CD4-positive, alpha-beta T cell treated with Interferon alpha-2 for 1 hour (primary cell): Measurements from ENCODE around the gene LAMA4.

Experiments used
- DNase-seq, 2 donors: peaks; one replicate each; pipeline ENCODE4 v3.0.0-alpha.2; 2020 to 2022

Gene LAMA4

DNA sequence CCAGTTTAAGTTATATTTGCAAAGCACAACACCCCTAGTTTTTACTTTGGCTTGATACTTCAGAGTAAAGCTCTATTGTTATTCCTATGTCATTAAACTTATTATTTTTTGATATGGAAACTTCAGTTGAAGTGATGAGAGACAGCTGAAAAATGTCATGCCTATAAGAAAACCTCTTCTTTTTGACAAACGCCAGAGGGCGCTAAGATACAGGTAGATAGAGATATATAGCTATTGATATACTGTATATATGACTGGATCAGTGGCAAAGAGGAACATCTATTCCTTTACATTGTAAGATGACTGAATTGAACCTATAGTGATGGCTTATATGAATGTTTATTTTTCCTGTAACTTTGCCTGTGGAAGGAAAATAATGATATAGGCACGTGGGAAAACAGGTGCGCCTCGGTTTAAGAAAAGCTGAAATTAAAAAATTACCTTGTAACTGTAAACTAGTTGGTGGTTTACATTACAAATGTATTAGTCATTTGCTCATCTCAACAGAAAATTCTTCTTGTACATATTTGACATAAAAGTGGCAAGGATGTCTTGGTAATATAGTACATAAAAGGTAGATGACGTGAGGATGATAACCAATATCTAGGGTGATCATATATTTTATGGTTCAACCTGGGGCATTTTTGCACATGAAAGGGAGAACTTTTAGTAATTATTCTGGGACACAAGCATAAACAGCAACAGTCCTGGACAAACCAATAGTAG, 74.1 kb downstream of the LAMA4 start:
- DNase-seq: peak; percentile 55 to 77

DNA sequence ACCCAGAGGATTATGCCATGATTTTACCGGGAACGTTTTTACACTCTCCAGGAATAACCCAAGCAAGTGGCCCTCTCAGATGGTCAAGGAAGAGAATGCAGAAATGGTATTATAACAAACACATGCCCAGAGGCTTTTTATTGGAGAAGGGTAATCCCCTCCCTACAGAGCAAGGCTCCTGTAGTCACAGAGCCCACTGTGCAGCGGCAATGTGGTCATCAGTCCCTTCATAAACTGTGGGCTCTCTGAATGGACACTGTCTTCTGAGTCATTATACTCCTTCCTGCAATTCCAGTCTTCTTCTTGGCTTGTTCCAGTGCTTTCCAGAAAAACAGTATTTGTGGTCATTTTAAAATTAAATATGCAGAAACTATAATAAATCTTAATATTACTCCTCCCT, 74.7 kb downstream of the LAMA4 start:
- no peak for DNase-seq

DNA sequence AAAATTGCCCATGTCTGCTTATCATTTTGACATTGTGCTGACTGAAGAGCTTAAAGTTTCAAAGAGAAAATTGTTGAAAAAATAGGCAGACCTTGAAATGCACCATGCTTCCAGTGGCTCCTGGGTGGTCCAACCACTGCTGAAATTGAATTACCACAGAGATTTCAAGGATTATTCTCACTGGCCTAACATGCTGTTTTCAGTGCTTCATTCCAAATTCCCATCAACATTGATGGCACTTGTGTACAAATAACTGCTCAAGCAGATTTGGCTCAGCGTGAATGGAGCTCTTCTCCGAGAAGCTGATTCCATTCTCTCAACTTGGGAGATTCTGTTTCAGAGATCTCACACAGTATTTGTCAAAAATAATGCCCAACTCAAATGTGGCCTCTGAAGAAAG, 75.5 kb downstream of the LAMA4 start:
- DNase-seq: no peak

DNA sequence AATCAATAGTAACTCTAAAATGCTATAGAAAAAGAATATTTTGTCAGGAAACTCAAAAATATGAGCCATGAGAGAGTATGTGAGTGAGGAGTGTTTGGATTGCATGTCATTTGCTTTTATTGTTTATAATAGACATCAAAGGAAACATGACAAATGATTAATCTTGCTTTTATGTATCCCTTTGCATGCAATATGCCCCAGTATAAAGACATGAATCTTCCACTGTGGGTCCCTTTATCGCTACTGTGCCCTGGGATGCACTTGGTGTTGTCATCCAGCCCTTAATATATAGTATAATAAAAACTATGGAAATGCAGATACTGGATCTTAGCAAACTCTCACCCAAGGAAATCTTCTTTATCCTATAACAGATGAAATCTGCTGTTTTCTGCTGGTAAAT, 77.3 kb downstream of the LAMA4 start:
- no peak for DNase-seq

DNA sequence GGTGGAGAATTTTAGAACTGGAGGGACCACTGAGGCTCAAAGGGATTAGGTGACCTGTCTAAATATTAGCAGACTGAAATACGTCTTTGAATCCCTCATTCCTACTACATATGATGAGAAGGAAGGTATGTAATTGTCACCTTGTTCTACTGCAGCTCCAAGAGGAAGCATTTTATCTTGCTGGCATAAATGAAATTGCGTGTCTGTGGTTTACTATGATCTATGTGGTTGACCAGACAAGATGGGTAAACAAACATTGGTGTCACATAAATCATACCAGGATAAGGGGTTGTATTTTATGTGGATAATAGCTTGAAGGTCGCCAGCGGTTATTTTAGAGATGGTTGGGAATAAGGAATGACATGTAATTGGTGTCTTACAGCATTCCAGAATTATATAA, 78.2 kb downstream of the LAMA4 start:
- no peak for DNase-seq

DNA sequence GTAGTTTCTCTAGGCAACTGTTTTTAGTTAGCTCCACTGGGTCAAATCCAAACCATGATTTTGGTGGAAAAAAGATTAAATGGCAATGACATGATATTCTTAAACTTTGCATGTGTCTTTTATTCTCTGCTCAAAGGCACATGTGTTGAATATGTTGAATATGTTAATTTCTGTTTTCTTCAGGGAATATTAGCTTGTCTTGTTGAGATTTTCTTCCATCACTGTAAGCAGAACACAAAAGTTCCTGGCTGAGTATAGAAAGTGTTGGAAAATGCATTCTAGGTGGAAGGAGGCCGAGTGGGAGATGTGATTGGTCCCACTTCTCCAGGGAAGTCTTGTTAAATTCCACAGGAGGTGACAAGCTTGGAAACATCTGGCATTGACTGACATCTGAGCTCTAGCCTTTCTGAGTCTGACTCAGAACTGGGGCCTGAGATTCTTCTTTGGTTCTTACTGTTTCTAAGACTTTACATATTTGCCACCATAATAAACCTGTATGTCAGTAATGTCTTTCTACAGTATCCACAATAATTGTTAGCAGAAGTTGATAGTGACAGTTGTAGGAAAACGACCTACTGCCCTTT, 81.1 kb downstream of the LAMA4 start:
- no peak for DNase-seq

DNA sequence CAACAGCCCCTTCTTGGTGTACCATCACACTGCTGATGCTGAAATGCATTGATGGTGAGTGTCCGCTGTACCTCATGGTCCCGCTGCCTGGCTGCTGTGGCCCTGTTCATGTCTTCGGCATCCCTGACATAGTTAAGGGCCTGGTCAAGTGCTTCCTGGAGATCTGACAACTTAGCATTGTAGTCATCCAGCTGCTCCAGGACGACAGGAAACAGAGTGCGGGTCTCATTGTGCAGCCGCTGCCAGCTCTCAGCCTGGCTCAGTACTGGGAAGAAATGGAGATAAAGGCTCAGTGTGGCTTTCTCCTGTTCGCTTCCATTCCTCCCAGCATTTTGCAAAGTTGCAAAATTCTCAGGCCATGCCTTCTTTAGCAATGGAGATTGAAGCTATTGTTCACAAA, 81.8 kb downstream of the LAMA4 start:
- DNase-seq: no peak

DNA sequence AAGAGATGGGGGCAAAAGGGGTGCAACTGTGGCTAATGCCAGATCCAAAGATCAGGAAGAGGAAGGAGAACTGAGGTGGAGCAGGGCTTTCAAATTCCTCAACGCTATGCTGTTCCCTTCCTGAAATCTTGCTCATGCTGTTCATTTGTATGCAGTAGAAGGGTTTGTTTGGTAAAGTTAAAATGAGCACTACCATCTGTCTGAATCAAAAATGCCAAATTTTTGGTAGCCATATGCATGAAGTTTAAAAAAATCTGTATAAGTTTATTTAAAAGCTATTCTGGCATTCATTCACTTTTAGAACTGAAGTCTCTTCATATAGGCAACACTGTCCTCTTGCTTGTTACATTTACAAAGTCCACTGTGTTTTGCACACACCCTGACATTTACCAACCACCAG, 84.8 kb downstream of the LAMA4 start:
- no peak for DNase-seq

DNA sequence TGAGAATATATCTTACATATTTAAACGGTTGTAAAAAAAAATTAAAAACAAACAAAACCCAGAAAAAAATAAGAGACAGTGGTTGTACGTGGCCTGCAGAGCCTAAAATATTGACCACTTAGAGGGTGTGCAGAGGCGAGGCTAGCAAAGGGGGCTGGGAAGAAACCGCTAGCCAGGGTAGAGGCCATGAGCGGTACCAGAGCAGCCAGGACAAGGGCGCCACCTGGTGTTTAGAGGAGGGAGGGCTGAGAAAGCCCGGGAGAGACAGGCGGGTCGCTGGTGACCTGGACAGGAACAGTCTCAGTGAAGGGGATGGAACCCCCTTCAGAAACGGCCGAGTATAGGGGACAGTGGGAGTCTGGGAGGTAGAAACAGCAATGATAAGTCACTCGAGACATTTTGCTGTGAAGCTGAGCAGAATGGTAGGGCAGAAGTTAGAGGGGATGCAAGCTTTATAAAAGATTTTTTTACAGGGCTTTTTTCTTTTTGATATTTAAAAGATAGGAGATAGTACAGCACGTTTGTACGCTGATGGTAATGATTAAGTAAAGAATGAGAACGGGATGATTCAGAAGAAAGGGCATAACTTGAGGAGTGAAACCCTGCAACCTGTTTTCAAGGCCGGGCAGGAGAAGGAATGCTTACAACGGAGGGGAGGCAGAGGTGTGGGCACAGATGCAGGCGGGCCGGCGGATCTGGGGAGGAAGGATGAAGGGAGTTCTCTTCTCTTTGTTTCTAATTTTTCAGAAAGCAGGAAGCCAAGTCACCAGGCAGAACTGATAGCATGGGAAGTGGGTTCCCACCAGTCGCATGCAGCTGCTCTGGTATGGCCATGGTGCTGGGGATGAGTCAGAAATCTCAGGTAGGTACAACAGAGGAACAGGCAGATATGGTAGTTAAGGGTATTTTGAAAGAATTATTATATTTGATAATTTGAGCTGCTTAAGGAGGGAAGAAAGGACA, 90.8 kb downstream of the LAMA4 start:
- peak; percentile 62 to 75 for DNase-seq

DNA sequence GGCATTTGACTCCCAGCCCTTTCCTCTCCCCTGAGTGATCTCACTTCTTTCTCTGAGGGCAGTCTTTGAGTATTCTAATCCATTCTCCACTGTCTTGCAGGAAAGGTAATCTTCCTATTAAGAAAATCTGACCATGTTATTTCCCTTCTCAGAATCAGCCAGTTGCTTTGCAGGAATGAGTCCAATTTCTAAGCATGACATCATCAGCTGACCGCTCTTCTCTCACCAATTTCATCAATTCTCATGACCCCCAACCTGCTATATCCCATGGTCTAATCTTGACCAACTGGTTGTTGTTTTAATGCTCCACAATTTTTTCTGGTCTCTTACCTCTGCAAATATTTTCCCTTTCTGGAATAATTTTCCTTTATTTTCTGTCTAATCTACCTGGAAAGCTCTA, 93.6 kb downstream of the LAMA4 start:
- DNase-seq: no peak

DNA sequence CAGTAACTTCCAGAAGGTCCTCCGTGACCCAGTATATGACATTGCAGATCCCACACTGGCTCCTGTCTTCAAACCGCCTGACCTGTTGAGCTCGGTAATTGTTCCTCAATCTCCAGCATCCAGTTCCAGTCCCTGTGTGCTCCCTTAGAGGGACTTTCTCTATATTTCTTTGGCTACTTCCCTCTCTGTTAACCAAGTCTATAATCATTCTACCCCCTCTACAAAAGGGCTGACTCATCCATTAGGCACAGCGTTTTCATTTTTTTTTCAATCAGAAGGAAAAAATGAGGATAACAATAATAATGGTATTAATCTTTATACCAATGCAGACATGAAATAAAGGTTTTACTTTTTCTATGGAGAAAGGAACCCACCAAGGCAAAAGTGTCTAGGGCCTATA, 97.7 kb downstream of the LAMA4 start:
- no peak for DNase-seq

DNA sequence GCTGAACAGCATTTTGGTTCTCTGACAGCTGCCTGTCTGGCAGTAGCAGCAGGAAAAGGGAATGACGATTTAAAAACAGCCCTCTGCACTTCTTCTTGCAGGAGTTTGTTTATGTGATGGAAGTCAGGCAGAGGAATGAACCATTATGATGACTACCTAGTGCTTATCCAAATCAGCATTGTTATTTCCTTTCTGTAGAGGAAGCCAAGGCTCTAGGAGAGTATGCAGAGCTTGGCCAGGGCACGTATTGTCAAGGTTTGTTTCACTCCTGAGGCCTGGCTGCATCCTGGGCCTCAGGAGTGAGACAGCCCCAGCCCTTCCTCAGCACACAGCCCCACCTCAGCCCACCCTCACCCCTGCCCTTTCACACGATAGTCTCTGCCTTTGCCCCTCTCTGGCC, 98.5 kb downstream of the LAMA4 start:
- no peak for DNase-seq

DNA sequence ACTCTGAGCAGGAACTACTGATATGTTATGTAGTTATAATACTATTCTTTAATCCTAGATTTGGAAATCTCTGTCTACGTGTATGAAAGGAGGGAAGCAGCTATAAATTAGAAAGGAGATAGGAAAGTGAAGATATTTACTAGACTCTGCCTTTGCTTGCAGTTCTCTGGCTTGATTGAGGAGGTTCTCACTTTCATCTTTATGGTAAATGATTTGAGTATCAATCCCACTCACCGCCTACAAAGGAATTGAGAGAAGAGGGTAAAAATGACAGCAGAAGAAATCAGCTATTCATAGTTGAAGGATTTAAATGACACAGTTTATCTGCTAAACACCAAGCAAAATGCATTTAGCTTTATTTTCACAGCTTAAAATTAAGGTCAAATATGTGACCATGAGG, 99.7 kb downstream of the LAMA4 start:
- DNase-seq: no peak

DNA sequence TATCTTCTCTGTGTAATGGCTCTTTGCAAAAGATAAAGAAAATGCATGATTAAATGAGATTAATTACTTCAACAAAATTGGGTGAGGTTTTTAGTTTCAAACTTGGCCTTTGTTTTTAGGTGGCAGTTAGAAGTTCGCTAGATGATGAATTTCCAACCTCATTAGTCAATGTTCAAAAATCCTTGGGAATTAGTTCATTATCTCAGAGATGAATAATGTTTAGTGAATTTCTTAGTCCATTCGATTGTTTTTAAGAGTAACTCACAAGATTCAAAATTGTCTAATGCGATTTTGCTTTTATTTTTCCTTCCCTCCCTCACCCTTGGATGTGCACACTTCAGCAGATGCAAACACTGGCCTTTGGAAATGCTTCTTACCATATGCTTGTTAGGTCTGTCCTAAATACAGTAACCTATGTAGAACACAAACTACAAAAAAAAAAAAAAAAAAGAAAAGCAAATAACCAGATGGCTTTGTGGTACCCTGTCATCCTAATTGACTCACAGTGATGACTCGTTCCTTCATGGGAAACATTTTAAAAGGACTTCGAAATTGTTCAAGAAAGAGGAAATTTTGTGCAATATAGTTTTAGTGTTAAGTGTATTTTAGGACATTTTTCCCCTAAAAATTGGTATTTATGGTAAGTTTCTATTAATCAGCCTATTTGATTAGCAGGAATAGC, 100.3 kb downstream of the LAMA4 start:
- DNase-seq: no peak

DNA sequence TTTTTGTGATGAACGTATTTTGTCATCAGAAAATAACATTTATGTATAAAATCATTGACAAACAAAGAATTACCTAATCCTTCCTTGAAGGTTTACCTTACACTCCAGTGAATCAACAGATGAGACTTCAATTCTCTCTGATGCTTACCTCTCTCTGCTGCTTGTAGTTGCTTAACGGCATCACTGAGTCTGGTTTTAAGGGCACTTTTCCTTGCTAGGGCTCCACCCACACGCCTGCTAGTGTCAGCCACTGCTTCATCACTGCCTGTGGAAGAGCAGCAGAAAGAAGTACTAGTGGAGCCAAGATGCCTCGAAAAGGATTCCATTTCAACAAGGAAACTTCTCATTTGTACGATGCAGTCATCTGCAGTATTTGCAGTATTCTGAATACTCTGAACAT, 104.0 kb downstream of the LAMA4 start:
- DNase-seq: no peak

DNA sequence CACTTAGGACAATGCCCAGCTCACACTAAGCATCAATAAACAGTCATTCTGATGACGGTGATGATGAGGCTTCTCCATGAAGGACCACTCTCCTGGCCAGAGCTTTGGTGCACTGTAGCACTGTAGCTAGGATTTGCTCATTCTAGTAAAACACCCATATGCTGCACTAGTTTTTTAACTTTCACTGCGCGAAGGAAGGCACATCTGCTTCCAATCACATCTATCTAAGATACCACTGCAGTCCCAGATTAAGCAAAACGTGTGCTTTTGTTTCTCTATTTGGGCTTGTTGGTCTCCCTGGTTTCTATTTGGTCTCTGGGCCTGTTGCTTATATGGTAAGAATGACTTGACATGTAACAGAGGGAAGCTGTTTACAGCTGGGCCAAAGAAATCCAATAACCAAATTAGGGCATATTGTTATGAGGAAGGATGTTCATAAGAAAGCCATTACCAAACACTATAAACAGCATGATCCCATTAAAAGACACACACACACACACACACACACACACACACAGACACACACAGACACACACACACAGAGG, 104.6 kb downstream of the LAMA4 start:
- DNase-seq: no peak

DNA sequence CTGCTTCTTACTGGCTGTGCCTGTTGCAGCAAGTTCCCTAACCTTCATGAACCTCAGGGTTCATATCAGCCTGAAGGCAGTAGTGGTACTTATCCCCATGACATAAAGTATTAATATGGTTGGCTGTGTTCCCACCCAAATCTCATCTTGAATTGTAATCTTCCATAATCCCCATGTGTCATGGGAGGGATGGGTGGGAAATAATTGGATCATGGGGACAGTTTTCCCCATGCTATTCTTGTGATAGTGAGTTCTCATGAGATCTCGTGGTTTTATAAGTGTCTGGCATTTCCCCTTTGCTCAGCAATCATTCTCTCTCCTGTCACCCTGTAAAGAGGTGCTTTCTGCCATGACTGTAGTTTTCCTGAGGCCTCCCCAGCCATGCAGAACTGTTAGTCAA, 105.1 kb downstream of the LAMA4 start:
- no peak for DNase-seq

DNA sequence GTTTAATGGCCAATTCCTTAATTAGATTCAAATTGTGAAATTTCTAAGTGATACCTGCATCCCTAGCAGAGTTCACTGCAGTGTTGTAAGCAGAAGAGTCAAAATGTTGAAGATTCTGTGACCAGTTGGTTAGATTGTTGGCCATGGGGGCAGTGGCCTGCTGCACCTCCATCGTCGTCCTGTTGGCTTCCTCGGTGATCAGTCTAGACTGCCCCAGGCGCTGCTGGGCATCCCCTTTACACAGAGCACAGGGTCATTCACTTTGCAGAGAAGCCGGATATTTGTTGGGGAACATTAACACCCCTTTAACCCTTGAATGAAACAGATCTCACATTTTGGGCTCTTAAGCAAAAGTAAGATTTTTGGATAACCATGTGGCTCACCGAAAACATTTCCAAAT, 106.3 kb downstream of the LAMA4 start:
- DNase-seq: no peak

DNA sequence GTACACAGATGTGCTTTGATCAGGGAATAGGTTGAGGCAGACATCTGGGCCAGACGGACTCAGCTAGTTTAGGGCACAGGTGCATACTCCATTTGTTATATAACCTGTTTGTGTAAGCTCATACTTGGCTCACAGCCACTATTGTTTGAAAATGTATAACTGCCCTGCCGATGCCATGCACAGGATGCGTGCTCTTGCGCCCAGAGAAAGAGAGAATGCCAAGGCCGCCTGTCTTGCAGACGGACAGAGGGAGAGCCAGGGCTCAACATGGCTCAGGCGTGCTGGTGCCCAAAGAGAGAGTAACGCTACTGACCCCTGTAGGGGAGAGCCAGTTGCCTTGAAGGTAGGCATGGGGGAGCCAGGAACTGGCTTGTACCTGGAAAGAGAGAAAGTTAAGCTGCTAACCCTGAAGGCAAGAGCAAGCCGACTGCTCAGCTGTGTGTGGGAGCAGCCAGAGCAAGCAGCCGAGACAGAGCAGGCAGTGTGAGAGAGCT, 109.2 kb downstream of the LAMA4 start:
- DNase-seq: no peak

DNA sequence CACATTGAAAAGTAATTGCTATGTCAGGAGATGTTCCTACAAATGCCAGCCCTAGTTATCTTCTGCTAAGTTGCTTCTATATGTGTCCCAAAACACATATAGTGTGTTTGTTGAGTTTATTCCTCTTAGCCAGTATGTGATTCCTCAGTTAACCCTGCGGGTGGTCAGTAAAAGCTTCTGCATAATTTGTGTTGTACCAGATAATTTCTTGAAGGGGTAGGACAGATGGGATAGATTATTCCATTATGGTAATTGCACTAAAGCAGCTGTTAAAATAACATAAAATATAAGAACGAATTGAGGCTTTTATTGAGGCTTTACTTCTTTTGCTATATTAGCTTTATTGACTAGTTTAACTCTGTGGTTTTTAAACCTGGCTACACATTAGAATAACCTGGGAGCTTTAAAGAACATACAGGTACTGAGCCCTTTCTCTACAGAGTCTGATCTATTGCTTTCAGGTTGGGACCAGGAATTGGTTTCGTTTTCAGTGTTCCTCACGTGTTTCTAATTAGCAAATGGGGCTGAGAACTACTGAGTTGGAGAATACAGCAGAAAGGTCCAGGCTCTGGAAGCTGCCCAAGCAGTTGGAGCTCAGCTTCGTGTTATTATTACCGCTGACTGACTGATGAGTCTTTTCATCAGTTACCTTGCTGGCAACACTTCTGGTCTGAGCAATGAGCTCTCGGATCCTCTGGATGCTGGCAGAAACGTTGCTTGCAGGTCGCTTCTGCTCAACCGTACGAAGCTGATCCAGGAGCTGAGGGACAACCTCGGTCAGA, 110.0 kb downstream of the LAMA4 start:
- DNase-seq: no peak

DNA sequence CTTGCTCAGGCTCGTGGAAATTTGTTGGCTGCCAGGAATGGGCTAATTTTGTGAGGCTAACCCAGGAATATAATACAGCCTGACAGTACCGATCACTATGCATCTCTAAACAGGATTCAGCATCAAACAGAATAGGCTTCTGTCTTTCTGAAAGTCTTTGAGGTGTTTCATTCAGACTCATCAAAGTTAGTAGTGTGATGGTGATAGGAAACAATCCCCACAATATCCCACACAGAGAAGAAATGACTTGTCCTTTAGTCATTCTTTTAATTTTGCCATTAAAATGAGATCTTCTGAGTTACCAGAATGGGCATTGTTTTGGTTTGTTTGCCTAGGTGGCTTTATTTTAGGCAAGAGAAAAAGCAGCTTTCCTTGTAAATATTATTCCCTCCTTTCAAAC, 112.7 kb downstream of the LAMA4 start:
- no peak for DNase-seq

DNA sequence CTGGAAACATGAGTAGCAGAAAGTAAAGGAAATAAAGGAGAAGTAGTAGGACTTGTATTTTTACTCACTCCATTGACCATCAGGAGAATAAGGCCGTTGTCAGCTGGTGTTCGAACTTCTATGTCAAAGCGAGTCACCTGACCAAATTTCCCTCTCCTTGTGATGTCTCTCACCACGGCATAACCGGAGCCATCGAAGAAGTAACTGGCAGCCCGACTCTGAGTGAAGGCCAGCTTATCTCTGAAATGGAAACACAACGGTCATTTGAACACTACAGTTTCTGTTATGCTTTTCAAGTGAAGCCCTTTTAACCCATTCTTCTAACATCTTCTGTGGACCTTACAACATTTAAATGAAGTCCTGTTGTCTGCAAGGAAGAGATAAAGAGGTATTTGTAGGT, 115.3 kb downstream of the LAMA4 start:
- no peak for DNase-seq
